ENCODE data around the gene TMEM123.
"Not testable (repeated sequence)": the region's sequence is repeated elsewhere in the genome, so short reads cannot be mapped to it uniquely, and the experiment has no call there.

The TMEM123 gene

GRCh38 chr11:102391549-102392237, 60.9 kb downstream of the TMEM123 start:
- DNase-seq: no peak

DNA sequence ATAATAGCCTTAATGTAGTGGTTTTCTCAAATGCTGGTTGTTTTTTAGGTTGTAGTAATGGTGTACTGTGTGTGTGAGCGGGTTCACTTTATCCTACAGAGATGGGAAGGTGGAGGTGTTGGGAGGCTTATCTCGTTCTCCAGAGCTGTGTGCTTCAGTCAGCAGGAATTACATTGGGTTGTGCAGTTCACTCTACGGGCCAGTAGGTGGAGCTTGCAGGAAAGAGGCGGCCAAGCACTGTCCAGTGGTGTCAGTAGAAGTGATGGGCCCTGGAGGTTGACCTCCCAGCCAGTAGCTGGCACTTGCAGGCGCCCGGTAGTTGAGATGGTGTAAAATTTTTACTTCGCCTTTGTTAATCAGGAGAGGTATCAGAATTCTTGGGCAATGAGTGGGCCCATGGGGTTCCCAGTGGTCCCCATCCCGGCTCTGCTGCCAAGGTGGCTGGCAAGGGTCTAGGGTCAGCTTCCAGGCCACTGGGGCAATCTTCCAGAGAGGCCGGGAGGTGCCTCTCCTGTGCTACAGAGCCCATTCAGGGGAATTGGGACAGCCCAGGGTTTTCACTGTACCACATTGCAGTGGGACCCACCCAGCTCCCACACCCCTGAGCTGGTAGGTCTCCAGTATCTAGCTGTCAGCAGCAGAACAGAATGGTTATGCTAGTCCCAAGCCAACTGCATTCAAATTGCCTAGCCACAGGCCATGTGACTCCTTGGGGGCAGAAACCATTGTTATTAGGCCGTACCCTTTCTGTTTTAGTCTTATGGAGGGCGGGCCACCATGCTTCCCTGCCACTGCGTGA, 61.7 kb downstream of the TMEM123 start:
- no peak for DNase-seq

GRCh38 chr11:102389253-102389652, 63.3 kb downstream of the TMEM123 start:
- DNase-seq: no peak

DNA sequence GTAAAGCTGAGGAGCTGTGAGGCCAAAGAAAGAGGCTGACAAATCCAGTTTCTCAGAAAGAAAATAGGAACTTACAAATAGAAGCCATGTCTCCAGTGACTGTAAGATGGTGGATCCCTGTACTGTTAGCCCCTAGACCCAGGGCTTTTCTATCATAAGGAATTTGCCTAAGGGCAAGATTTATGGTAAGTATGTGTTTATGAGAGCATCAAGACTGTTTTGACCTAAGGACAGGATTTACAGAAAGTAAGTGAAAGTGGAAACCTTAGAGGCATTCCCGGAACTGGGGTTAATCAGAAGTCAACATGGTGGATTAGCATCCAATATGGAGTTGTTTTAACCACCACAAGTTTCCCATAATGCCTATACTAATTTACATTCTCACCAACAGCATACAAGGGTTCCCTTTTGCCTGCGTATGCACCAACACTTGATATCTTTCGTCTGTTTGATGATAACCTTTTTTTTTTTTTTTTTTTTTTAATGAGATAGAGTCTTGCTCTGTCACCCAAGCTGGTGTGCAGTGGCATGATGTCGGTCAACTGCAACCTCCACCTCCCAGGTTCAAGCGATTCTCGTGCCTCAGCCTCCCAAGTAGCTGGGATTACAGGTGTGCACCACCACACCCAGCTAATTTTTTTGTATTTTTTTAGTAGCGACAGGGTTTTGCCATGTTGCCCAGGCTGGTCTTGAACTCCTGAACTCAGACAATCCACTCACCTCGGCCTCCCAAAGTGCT, 65.4 kb downstream of the TMEM123 start:
- DNase-seq: no peak

GRCh38 chr11:102386136-102386734, 66.3 kb downstream of the TMEM123 start:
- no peak for DNase-seq

DNA sequence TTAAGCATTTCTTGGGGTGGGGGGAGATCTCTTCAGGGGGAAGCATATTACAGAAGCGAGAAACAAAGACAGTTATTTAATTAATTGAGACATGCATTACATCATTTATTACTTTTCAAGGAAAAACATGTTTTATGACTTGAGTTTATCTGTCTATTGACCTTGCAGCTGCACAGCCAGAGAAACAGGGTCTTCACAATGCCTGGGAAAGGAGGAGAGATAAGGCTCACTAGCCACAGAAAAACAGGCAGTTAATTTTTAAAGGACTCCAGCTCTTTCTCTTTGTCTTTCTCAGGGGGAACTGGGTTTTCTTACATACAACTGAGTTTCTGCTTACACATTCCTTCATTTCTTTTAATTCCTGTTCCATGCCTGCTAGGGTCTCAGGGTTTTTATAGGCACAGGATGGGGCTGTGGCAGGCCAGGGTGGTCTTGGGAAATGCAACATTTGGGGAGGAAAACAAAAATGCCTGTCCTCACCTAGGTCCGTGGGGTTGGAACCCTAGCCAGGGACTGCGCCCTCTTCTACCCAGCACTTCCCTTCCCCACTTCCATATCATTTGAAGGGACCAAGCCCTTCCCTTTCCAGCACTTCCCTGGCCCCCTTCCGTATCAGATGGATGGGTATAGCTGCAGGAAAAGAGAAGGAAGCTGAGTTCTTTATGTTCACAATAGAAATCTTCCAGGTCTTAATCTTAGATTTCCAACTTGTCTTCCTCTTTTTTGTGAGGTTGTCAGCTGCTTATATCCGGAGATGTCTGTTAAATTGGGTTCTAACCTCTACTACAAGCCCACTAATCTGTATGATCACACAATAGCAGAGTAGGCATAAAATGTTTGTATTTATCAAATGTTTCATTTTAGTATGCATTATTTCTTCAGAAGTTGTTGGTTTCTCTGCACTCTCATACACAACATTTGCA, 67.2 kb downstream of the TMEM123 start:
- no peak for DNase-seq

DNA sequence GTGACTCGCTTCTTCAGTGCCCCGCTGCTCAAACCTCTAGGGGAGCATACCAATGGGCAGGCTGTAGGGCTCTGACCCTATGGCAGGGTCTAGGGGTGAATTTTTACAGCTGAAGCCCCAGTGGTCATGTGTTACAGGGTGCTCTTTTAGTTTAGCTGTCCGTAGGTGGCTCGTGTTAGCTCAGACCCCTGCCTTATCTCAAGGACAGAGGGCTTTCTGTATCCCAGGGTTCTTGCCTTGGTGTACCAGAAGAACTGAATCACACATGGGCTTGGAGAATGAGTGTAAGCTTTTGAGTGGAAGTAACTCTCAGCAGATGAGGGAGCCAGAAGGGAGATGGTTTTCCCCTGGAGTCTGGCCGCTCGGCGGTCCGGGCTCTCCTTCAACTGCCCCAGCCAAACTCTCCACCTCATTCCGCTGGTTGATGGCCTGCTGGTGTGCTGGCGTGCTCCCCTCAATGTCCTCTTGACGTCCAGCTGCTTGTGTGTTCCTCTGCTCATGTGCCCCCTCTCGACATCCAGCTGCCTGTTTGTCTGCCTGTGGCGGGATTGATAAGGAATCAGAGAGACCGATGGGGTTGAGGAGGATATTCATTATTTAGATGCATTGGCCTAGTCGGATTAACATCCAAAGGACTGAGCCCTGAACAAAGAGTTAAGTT, 68.0 kb downstream of the TMEM123 start:
- DNase-seq: no peak

GRCh38 chr11:102383839-102384238, 68.7 kb downstream of the TMEM123 start:
- DNase-seq: no peak

DNA sequence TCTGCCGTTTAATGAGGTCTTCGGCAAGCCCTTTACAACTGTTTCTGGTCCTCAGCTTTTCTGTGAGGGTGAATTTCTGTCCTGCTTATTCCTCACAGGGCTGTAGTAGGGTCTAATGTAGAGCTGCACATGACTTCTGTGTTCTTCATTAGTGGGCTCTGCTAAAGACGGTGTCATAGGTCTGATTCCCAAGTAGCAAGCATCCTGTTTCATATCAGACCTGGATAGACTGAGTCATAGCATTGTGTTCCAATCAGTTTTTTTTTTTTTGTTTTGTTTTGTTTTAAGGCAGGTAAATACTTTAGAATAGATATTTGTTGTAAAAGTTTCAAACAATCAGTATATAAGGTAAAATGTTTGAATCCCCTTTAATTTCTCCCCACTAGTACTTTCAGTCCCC, 70.2 kb downstream of the TMEM123 start:
- DNase-seq: no peak

DNA sequence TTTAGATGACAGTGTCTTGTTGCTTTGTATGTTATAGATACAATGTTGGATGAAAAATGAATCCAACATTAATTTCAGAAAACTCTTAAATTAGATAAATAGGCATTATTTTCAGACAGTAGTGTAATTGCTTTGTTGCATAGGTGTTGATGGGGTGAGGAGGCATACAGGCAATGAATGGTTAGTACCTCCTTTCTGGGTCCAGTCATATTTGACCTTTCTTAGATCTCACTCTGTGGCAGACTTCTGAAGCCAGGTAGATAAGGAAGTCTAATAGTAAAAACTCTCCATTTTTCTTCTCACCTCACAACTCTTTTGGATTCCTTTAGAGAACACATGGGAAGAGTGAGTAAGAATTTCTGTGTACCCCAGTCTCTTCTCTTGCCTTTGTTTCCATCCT, 73.7 kb downstream of the TMEM123 start:
- DNase-seq: no peak

- no peak for DNase-seq
These were observed 74.7 kb downstream of the TMEM123 start for GRCh38 chr11:102377891-102378290.

- no peak for DNase-seq
These were observed 76.7 kb downstream of the TMEM123 start for GRCh38 chr11:102375720-102376399.

DNA sequence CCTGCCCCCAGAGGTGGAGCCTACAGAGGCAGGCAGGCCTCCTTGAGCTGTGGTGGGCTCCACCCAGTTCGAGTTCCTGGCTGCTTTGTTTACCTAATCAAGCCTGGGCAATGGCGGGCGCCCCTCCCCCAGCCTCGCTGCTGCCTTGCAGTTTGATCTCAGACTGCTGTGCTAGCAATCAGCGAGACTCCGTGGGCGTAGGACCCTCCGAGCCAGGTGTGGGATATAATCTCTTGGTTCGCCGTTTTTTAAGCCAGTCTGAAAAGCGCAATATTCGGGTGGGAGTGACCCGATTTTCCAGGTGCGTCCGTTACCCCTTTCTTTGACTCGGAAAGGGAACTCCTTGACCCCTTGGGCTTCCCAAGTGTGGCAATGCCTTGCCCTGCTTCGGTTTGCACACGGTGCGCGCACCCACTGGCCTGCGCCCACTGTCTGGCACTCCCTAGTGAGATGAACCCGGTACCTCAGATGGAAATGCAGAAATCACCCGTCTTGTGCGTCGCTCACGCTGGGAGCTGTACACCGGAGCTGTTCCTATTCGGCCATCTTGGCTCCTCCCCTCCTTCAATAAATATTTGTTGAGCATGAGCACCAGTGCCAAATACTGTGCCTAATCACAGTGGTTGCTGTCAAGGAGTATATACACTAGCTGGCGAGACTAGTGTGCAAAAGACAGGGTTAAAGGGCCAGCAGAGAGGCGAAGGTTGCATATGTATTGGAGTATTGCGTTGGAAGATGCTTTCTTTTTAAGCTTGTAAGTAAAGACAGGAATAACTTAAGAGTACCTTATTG, 77.7 kb downstream of the TMEM123 start:
- not testable (repeated sequence) for DNase-seq

GRCh38 chr11:102368472-102368871, 84.1 kb downstream of the TMEM123 start:
- no peak for DNase-seq

DNA sequence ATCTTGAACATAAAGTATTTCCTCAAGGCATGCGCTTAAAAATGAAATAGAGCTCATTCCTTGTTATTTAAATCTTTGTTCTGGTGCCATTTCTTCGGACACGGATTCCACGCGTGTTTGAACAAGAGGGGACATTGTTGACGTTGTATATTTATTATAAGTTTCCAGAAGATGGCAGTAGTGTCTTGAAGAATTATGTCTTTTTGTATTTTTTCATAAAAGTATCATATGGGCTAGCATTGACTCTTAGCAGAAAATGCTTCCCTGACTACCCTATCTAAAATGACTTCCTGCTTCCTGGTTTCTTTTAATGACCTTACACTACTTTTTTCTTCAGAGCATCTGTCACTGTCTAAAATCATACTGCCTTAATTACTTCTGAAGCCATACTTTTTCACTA, 85.2 kb downstream of the TMEM123 start:
- no peak for DNase-seq

DNA sequence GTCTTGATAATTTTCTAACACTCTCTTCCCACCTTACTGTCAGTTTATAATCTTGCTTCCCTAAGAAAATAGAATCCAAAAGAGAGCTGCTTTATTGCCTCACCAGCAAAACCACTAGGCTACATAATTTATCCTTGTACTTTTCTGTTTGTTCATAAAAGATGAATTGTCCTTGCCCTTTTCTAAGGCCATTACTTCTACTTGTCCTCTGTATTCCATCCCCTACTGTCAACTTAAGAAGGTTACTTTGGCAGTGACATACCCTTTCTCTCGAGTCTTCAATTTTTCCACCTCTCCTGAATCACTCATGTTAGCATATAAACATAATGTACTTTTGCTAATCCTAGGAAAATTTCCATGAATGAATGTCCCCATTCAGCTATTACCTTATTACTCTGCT, 87.6 kb downstream of the TMEM123 start:
- DNase-seq: no peak

- no peak for DNase-seq
These were observed 91.2 kb downstream of the TMEM123 start for GRCh38 chr11:102361086-102362031.

DNA sequence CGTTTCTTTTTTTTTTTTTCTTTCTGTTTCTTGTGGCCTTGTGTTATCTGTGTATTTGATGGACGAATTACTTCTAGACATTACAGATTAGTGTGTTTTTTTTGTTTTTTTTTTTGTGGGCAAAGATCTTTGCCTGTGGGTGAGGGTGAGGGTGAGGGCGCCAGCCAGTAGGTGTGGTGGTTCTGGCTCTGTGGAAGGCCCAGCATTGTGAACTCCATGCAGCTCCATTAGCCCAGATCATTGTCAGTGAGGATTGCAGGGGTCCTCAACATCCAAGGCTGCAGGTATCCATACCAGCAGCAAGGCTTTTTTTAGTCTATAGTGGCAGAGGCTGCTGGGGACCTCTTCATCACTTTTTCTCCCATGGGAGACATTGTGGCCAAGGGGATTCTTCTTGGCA, 91.9 kb downstream of the TMEM123 start:
- DNase-seq: no peak

- no peak for DNase-seq
These were observed 93.2 kb downstream of the TMEM123 start for GRCh38 chr11:102359372-102359771.

Measured in NCI-H187 treated with DMSO at 0.1 percent for 48 hours (cell line).